ENCODE results near the gene KIF18B.

- TF ChIP-seq, protein P1, sequence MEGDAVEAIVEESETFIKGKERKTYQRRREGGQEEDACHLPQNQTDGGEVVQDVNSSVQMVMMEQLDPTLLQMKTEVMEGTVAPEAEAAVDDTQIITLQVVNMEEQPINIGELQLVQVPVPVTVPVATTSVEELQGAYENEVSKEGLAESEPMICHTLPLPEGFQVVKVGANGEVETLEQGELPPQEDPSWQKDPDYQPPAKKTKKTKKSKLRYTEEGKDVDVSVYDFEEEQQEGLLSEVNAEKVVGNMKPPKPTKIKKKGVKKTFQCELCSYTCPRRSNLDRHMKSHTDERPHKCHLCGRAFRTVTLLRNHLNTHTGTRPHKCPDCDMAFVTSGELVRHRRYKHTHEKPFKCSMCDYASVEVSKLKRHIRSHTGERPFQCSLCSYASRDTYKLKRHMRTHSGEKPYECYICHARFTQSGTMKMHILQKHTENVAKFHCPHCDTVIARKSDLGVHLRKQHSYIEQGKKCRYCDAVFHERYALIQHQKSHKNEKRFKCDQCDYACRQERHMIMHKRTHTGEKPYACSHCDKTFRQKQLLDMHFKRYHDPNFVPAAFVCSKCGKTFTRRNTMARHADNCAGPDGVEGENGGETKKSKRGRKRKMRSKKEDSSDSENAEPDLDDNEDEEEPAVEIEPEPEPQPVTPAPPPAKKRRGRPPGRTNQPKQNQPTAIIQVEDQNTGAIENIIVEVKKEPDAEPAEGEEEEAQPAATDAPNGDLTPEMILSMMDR (conservative IDR thresholded peaks at IDR 0.05 in 1 of 2, IDR thresholded peaks at IDR 0.05 in 1 of 2; ENCODE audit: extremely low read depth in 1 of 2, insufficient read depth in 1 of 2, low read depth in 1 of 2, low read length in 2 of 2), result no peak
- TF ChIP-seq EZH2 (IDR thresholded peaks at IDR 0.05; ENCODE audit: borderline replicate concordance, low read length), result no peak
Measured at GRCh38 chr17:44970136-44970741, 22.7 kb upstream of the KIF18B start.
